Thoracic aorta (tissue), 2 donors: Measurements from ENCODE around the gene ECHDC1. TPM values are rescaled to one million over a fixed set of nuclear protein-coding genes. Genes with fewer than 3 reads are reported as not detected.

Experiments
- ATAC-seq: fragments of 150-250 bp; one replicate; pipeline ENCODE4 v1.8.0; 2017; ENCODE audit warnings: low read depth; ENCODE audit not compliant: insufficient number of reproducible peaks, low FRiP score
- DNase-seq: peaks from one replicate; pipeline ENCODE4 v3.0.0-alpha.2; 2020; ENCODE audit warnings: low spot score
- H3K27ac ChIP-seq, 2 donors: fragments of 200-600 bp; sonication (generic); 1 replicate in 1 of 2; 2 replicates in 1 of 2; pipeline ENCODE4 v1.5.1; 2016; ENCODE audit warnings: mild to moderate bottlenecking in 2 of 2, moderate library complexity in 2 of 2
- H3K27me3 ChIP-seq: fragments of 200-600 bp; sonication (generic); replicated peaks from 2 replicates; pipeline ENCODE4 v1.6.0; 2016; ENCODE audit warnings: mild to moderate bottlenecking; ENCODE audit not compliant: insufficient read depth
- H3K36me3 ChIP-seq: fragments of 200-600 bp; sonication (generic); one replicate; pipeline ENCODE4 v1.5.1; 2016
- H3K4me1 ChIP-seq, 2 donors: fragments of 200-600 bp; sonication (generic); 1 replicate in 1 of 2; 2 replicates in 1 of 2; pipeline versions ENCODE4 v1.5.1 to v1.6.0; 2016; ENCODE audit warnings: low read depth in 2 of 2, mild to moderate bottlenecking in 1 of 2; ENCODE audit not compliant: control insufficient read depth in 1 of 2
- H3K4me3 ChIP-seq: fragments of 200-600 bp; sonication (generic); 2 replicates; pipeline ENCODE4 v1.5.1; 2016; ENCODE audit warnings: mild to moderate bottlenecking
- H3K9me3 ChIP-seq: fragments of 200-600 bp; sonication (generic); 2 replicates; pipeline ENCODE4 v1.5.1; 2016
- CTCF ChIP-seq: fragments of 200-600 bp; sonication (generic); IDR thresholded peaks from one replicate; pipeline ENCODE4 v1.5.1; 2019; ENCODE audit warnings: antibody characterized with exemption
- total RNA-seq, 2 donors: library from RNA; depleted of rRNA; stranded (reverse); fragments of >200 nt; gene quantifications; one replicate each; pipeline versions ENCODE4 v1.1.0 to v1.2.3, GENCODE V29; 2016

Gene ECHDC1
- total RNA-seq, 2 donors from 2014 or later: 29.9 to 52.9 TPM

GRCh38 chr6:127348028-127348661 lies 4.7 kb upstream of the ECHDC1 start:
- Histone ChIP-seq H3K27ac (no peak overlapping the region), H3K4me3 (no peak overlapping the region), H3K9me3 (no peaks in the 10 kb centered on the region), H3K27me3 (no peaks in the 10 kb centered on the region), H3K36me3 (no peaks in the 10 kb centered on the region), H3K4me1 (peaks cover 0 to 5% of the 10 kb centered on the region in 2 donors)
- TF ChIP-seq CTCF: no peak
- ATAC-seq: no peak
- DNase-seq: no peak

GRCh38 chr6:127347178-127347577 lies 3.8 kb upstream of the ECHDC1 start:
- H3K4me3 ChIP-seq: no peak overlapping the region
- H3K36me3 ChIP-seq: no peaks in the 10 kb centered on the region
- no peak for ATAC-seq
- H3K4me1 ChIP-seq: peaks cover 5 to 7% of the 10 kb centered on the region in 2 donors
- no peaks in the 10 kb centered on the region for H3K27me3 ChIP-seq
- H3K27ac ChIP-seq: no peak overlapping the region
- no peak for TF ChIP-seq CTCF
- H3K9me3 ChIP-seq: no peaks in the 10 kb centered on the region
- DNase-seq: no peak

GRCh38 chr6:127345521-127345920 lies 2.1 kb upstream of the ECHDC1 start:
- H3K9me3 ChIP-seq: no peaks in the 10 kb centered on the region
- ATAC-seq (no peak), DNase-seq (no peak)
- TF ChIP-seq CTCF: no peak
- H3K36me3 ChIP-seq: no peaks in the 10 kb centered on the region
- peaks cover 19 to 21% of the 10 kb centered on the region in 2 donors for H3K4me1 ChIP-seq
- H3K27me3 ChIP-seq: no peaks in the 10 kb centered on the region
- H3K27ac ChIP-seq: no peak overlapping the region
- no peak overlapping the region for H3K4me3 ChIP-seq

GRCh38 chr6:127343809-127344659 lies 625 bp upstream of the ECHDC1 start:
- H3K36me3 ChIP-seq: no peaks in the 10 kb centered on the region
- TF ChIP-seq CTCF: no peak
- ATAC-seq (no peak), DNase-seq (no peak)
- peak overlapping the region in 1 of 2 donors; percentile 67 for H3K27ac ChIP-seq
- H3K4me1 ChIP-seq: peaks cover 21 to 34% of the 10 kb centered on the region in 2 donors
- no peaks in the 10 kb centered on the region for H3K9me3 ChIP-seq
- H3K4me3 ChIP-seq: peak overlapping the region; percentile 93
- no peaks in the 10 kb centered on the region for H3K27me3 ChIP-seq

- peaks cover 21 to 37% of the 10 kb centered on the region in 2 donors for H3K4me1 ChIP-seq
Measured at GRCh38 chr6:127342296-127342945, 988 bp downstream of the ECHDC1 start.

More at GRCh38 chr6:127342296-127342945, 988 bp downstream of the ECHDC1 start:
- Histone ChIP-seq H3K36me3 (no peaks in the 10 kb centered on the region), H3K4me3 (peak overlapping the region; percentile 93), H3K27ac (peak overlapping the region in 1 of 2 donors; percentile 67), H3K27me3 (no peaks in the 10 kb centered on the region), H3K9me3 (no peaks in the 10 kb centered on the region)
- ATAC-seq (no peak), DNase-seq (no peak)
- TF ChIP-seq CTCF: no peak
